Large intestine (tissue), 3 donors: Measurements from ENCODE around the gene SLC13A4. TPM values are rescaled to one million over a fixed set of nuclear protein-coding genes. Genes with fewer than 3 reads are reported as not detected.

Source experiments
- DNase-seq, 2 donors: peaks; one replicate each; pipeline versions ENCODE4 v3.0.0 to v3.0.0-alpha.2; 2013
- H3K27ac ChIP-seq: one replicate; pipeline ENCODE4 v1.5.1; 2013; ENCODE audit warnings: low read length
- H3K27me3 ChIP-seq: 2 replicates; pipeline ENCODE4 v1.6.1; 2013; ENCODE audit warnings: low read length; ENCODE audit not compliant: control insufficient read depth, insufficient read depth
- H3K36me3 ChIP-seq: 2 replicates; pipeline ENCODE4 v1.6.1; 2013; ENCODE audit warnings: low read length; ENCODE audit not compliant: control insufficient read depth, insufficient read depth
- H3K4me1 ChIP-seq: one replicate; pipeline ENCODE4 v1.6.1; 2013; ENCODE audit warnings: low read length; ENCODE audit not compliant: control insufficient read depth, insufficient read depth
- H3K4me3 ChIP-seq: one replicate; pipeline ENCODE4 v1.5.1; 2013; ENCODE audit warnings: low read length
- H3K9me3 ChIP-seq: one replicate; pipeline ENCODE4 v1.6.1; 2013; ENCODE audit warnings: mild to moderate bottlenecking, low read depth, low read length, moderate library complexity; ENCODE audit not compliant: control insufficient read depth
- WGBS: methylation state at CpG from one replicate; pipeline ENCODE4 v1.1.5; 2013; ENCODE audit warnings: low lambda C conversion rate; ENCODE audit not compliant: insufficient coverage; 5-methylcytosine and 5-hydroxymethylcytosine counted together
- polyA plus RNA-seq: library from polyadenylated mRNA; unstranded; fragments of 120-200 nt; gene quantifications from one replicate; pipeline ENCODE4 v1.2.1, GENCODE V29; 2013

SLC13A4 gene
- polyA plus RNA-seq, 1 donor: 1.1 TPM

- Histone ChIP-seq H3K27ac (no peak overlapping the region), H3K9me3 (no peaks in the 10 kb centered on the region), H3K4me1 (no peaks in the 10 kb centered on the region), H3K4me3 (no peak overlapping the region), H3K36me3 (no peaks in the 10 kb centered on the region), H3K27me3 (peaks cover 9% of the 10 kb centered on the region)
- no CpG with 5 or more reads among the region's 4 CpGs for WGBS
- DNase-seq: no peak
Observed at GRCh38 chr7:135768467-135768866, 40.5 kb upstream of the SLC13A4 start.

GRCh38 chr7:135768064-135768463, 40.1 kb upstream of the SLC13A4 start:
- Histone ChIP-seq H3K4me1 (no peaks in the 10 kb centered on the region), H3K9me3 (no peaks in the 10 kb centered on the region), H3K4me3 (no peak overlapping the region), H3K27me3 (peaks cover 9% of the 10 kb centered on the region), H3K27ac (no peak overlapping the region), H3K36me3 (no peaks in the 10 kb centered on the region)
- DNase-seq: no peak
- 42% methylated on average over 2 of the region's 3 CpGs for WGBS

GRCh38 chr7:135763261-135763660, 35.3 kb upstream of the SLC13A4 start:
- Histone ChIP-seq H3K27me3 (peaks cover 11% of the 10 kb centered on the region), H3K9me3 (no peaks in the 10 kb centered on the region), H3K27ac (no peak overlapping the region), H3K36me3 (no peaks in the 10 kb centered on the region), H3K4me3 (no peak overlapping the region), H3K4me1 (no peaks in the 10 kb centered on the region)
- DNase-seq: no peak
- no CpG with 5 or more reads among the region's 2 CpGs for WGBS

- WGBS: no CpG with 5 or more reads among the region's 10 CpGs
- Histone ChIP-seq H3K4me1 (no peaks in the 10 kb centered on the region), H3K36me3 (no peaks in the 10 kb centered on the region), H3K4me3 (no peak overlapping the region), H3K27me3 (peaks cover 10% of the 10 kb centered on the region), H3K27ac (no peak overlapping the region), H3K9me3 (no peaks in the 10 kb centered on the region)
- DNase-seq: no peak
Observed at GRCh38 chr7:135761751-135762488, 33.9 kb upstream of the SLC13A4 start.

GRCh38 chr7:135759532-135759931, 31.5 kb upstream of the SLC13A4 start:
- H3K4me3 ChIP-seq: no peak overlapping the region
- no peaks in the 10 kb centered on the region for H3K9me3 ChIP-seq
- no peaks in the 10 kb centered on the region for H3K36me3 ChIP-seq
- no peaks in the 10 kb centered on the region for H3K4me1 ChIP-seq
- DNase-seq: no peak
- no CpG with 5 or more reads among the region's 4 CpGs for WGBS
- H3K27ac ChIP-seq: no peak overlapping the region
- peaks cover 2% of the 10 kb centered on the region for H3K27me3 ChIP-seq

GRCh38 chr7:135758531-135758932, 30.5 kb upstream of the SLC13A4 start:
- 44% methylated on average over 3 of the region's 5 CpGs for WGBS
- Histone ChIP-seq H3K27ac (no peak overlapping the region), H3K9me3 (no peaks in the 10 kb centered on the region)

GRCh38 chr7:135757719-135758411, 29.9 kb upstream of the SLC13A4 start:
- Histone ChIP-seq H3K4me3 (no peak overlapping the region), H3K4me1 (no peaks in the 10 kb centered on the region), H3K9me3 (no peaks in the 10 kb centered on the region), H3K27ac (no peak overlapping the region), H3K27me3 (peaks cover 2% of the 10 kb centered on the region), H3K36me3 (no peaks in the 10 kb centered on the region)
- no peak for DNase-seq
- WGBS: 73% methylated on average over 4 of the region's 8 CpGs

More at GRCh38 chr7:135758531-135758932, 30.5 kb upstream of the SLC13A4 start:
- Histone ChIP-seq H3K4me3 (no peak overlapping the region), H3K36me3 (no peaks in the 10 kb centered on the region), H3K27me3 (peaks cover 2% of the 10 kb centered on the region), H3K4me1 (no peaks in the 10 kb centered on the region)
- no peak for DNase-seq

GRCh38 chr7:135756191-135756590, 28.2 kb upstream of the SLC13A4 start:
- no peak for DNase-seq
- no peak overlapping the region for H3K4me3 ChIP-seq
- H3K4me1 ChIP-seq: no peaks in the 10 kb centered on the region
- WGBS: 100% methylated on average over 1 of the region's 5 CpGs
- H3K36me3 ChIP-seq: no peaks in the 10 kb centered on the region
- no peaks in the 10 kb centered on the region for H3K9me3 ChIP-seq
- H3K27me3 ChIP-seq: peaks cover 2% of the 10 kb centered on the region
- no peak overlapping the region for H3K27ac ChIP-seq

GRCh38 chr7:135755351-135755753, 27.4 kb upstream of the SLC13A4 start:
- Histone ChIP-seq H3K36me3 (no peaks in the 10 kb centered on the region), H3K9me3 (no peaks in the 10 kb centered on the region), H3K27ac (no peak overlapping the region), H3K4me3 (no peak overlapping the region), H3K4me1 (no peaks in the 10 kb centered on the region), H3K27me3 (peaks cover 2% of the 10 kb centered on the region)
- no CpG with 5 or more reads among the region's 11 CpGs for WGBS
- DNase-seq: no peak

- no peaks in the 10 kb centered on the region for H3K4me1 ChIP-seq
- no peaks in the 10 kb centered on the region for H3K9me3 ChIP-seq
- H3K4me3 ChIP-seq: no peak overlapping the region
- H3K27me3 ChIP-seq: no peaks in the 10 kb centered on the region
- H3K27ac ChIP-seq: no peak overlapping the region
- WGBS: 90% methylated on average over 2 of the region's 8 CpGs
- no peak for DNase-seq
- no peaks in the 10 kb centered on the region for H3K36me3 ChIP-seq
Observed at GRCh38 chr7:135753616-135754413, 25.8 kb upstream of the SLC13A4 start.
